ENCODE data around the gene GLRB. TPM values are rescaled to one million over a fixed set of nuclear protein-coding genes. Genes with fewer than 3 reads are reported as not detected.

GLRB gene
- total and polyA plus RNA-seq, 9 of the 15 experiments (the other 6 are each of a cell fraction or from before 2014, with no cell fraction given): not detected

DNA sequence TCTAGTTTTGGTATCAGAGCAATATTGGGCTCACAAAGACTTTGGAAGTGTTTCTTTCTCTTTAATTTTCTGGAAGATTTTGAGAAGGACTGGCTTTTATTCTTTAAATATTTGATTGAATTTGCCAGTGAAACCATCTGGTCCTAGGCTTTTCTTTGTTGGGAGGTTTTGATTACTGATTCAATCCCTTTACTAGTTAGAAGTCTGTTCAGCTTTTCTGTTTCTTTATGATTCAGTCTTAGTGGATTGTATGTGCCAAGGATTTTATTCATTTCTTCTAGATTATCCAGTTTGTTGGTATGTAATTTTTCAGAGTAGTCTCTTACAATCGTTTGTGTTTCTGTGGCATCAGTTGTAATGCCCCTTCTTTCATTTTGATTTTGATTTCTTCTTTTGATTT lies 28.6 kb downstream of the GLRB start:
- Histone ChIP-seq H3K36me3 (ENCODE audit: control insufficient read depth, insufficient read depth, low read length) (no peaks in the 10 kb centered on the region), H3K9ac (ENCODE audit: insufficient read depth in 1 of 2, low read depth in 2 of 2, low read length in 2 of 2) (no peak overlapping the region), H3K27me3 (ENCODE audit: control insufficient read depth in 2 of 2, insufficient read depth in 2 of 2, low read length in 2 of 2) (no peaks in the 10 kb centered on the region), H2AFZ (ENCODE audit: low read depth, low read length) (no peak overlapping the region), H3K9me1 (ENCODE audit: control insufficient read depth, insufficient read depth, low read length) (no peaks in the 10 kb centered on the region), H3K4me3 (no peak overlapping the region), H4K20me1 (replicated peaks; ENCODE audit: control insufficient read depth, insufficient read depth, low read length) (no peaks in the 10 kb centered on the region), H3K4me2 (ENCODE audit: insufficient read depth, low read length) (no peak overlapping the region), H3K79me2 (ENCODE audit: control insufficient read depth, insufficient read depth, low read length) (no peaks in the 10 kb centered on the region), H3K9me3 (replicated peaks; ENCODE audit: control insufficient read depth, insufficient read depth, low read depth, low read length) (no peaks in the 10 kb centered on the region), H3K4me1 (replicated peaks in 1 of 2; ENCODE audit: control insufficient read depth in 2 of 2, insufficient read depth in 2 of 2, low read length in 2 of 2) (no peaks in the 10 kb centered on the region), H3K27ac (ENCODE audit: extremely low read depth, low read depth, low read length) (no peak overlapping the region)
- no peak for FAIRE-seq
- intact Hi-C loops (cut with micrococcal nuclease) (no loop called here), in situ Hi-C loops (cut with MboI) (no loop called here)
- CTCF ChIA-PET (ENCODE audit: low intra/inter-chr PET ratio): no interaction called here
- TF ChIP-seq HIVEP1 (CRISPR knock-in tag; IDR thresholded peaks at IDR 0.05) (no peak), RBM22 (IDR thresholded peaks at IDR 0.05; ENCODE audit: low read depth, low read length, poor library complexity, severe bottlenecking) (no peak), MED1 (CRISPR knock-in tag; IDR thresholded peaks at IDR 0.05; ENCODE audit: borderline replicate concordance) (no peak), RFX1 (IDR thresholded peaks at IDR 0.05) (no peak), PYGO2 (tag; IDR thresholded peaks at IDR 0.05) (no peak), NCOA1 (IDR thresholded peaks at IDR 0.05; ENCODE audit: low read depth) (no peak), HNRNPL (IDR thresholded peaks at IDR 0.05; ENCODE audit: low read depth, low read length) (no peak), BRF1 (IDR thresholded peaks at IDR 0.05; ENCODE audit: borderline replicate concordance, extremely low read depth, insufficient read length) (no peak), TCFL5 (CRISPR knock-in tag; conservative IDR thresholded peaks at IDR 0.05) (no peak), ZNF41 (CRISPR knock-in tag; conservative IDR thresholded peaks at IDR 0.05) (no peak), SRSF7 (optimal IDR thresholded peaks at IDR 0.05; ENCODE audit: low read depth, low read length) (no peak), ZFP30 (CRISPR knock-in tag; IDR thresholded peaks at IDR 0.05; ENCODE audit: borderline replicate concordance) (no peak), ZNF77 (CRISPR knock-in tag; IDR thresholded peaks at IDR 0.05) (no peak)
- TF ChIP-seq, protein P1, sequence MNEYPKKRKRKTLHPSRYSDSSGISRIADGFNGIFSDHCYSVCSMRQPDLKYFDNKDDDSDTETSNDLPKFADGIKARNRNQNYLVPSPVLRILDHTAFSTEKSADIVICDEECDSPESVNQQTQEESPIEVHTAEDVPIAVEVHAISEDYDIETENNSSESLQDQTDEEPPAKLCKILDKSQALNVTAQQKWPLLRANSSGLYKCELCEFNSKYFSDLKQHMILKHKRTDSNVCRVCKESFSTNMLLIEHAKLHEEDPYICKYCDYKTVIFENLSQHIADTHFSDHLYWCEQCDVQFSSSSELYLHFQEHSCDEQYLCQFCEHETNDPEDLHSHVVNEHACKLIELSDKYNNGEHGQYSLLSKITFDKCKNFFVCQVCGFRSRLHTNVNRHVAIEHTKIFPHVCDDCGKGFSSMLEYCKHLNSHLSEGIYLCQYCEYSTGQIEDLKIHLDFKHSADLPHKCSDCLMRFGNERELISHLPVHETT (CRISPR knock-in tag; conservative IDR thresholded peaks at IDR 0.05 in 1 of 2, IDR thresholded peaks at IDR 0.05 in 1 of 2): no peak
- DNase-seq (ENCODE audit: extremely low read depth in 1 of 4, low spot score in 3 of 4): no peak
- POLR2A ChIA-PET: no interaction called here
- 0% methylated on average over 1 of the region's 1 CpG for WGBS (ENCODE audit: insufficient coverage, low coverage, missing lambda C conversion rate)
- ATAC-seq: no peak
- no TSS peak for BruUV-seq (replicated peaks)

All from K562 (cell line).